GM23338 (cell line): ENCODE measurements around the gene ACADS. TPM values are rescaled to one million over a fixed set of nuclear protein-coding genes. Genes with fewer than 3 reads are reported as not detected.

ENCODE experiments used
- ATAC-seq: fragments of 200-7000 bp; cut with Tn5 transposase; 3 replicates; pipeline ENCODE4 v1.9.1; 2020
- DNase-seq: peaks from one replicate; pipeline ENCODE4 v3.0.0-alpha.2; 2015; ENCODE audit warnings: low spot score
- H2AFZ ChIP-seq: fragments of 200-600 bp; sonication (generic); 2 replicates; pipeline ENCODE4 v1.8.0; 2016; ENCODE audit warnings: antibody characterized with exemption, mild to moderate bottlenecking, moderate library complexity
- H3F3A ChIP-seq: fragments of 200-600 bp; sonication (generic); replicated peaks from 2 replicates; pipeline ENCODE4 v1.8.0; 2017; ENCODE audit warnings: antibody characterized with exemption, mixed run types, low read depth
- H3K27ac ChIP-seq: fragments of 200-600 bp; sonication (generic); 2 replicates; pipeline ENCODE4 v1.6.1; 2016; ENCODE audit warnings: low read depth
- H3K27me3 ChIP-seq: fragments of 200-600 bp; sonication (generic); 2 replicates; pipeline ENCODE4 v1.8.0; 2016; ENCODE audit warnings: mild to moderate bottlenecking, mixed run types, moderate library complexity; ENCODE audit not compliant: insufficient read depth
- H3K36me3 ChIP-seq: fragments of 200-600 bp; sonication (generic); 2 replicates; pipeline ENCODE4 v1.8.0; 2016; ENCODE audit warnings: mild to moderate bottlenecking; ENCODE audit not compliant: insufficient read depth
- H3K4me1 ChIP-seq: fragments of 200-600 bp; sonication (generic); 2 replicates; pipeline ENCODE4 v1.8.0; 2016; ENCODE audit warnings: mild to moderate bottlenecking, moderate library complexity; ENCODE audit not compliant: insufficient read depth
- H3K4me2 ChIP-seq: fragments of 200-600 bp; sonication (generic); 2 replicates; pipeline ENCODE4 v1.7.1; 2017; ENCODE audit warnings: mixed run types
- H3K4me3 ChIP-seq: fragments of 200-600 bp; sonication (generic); 2 replicates; pipeline ENCODE4 v1.6.1; 2016; ENCODE audit warnings: mixed run types
- H3K79me2 ChIP-seq: fragments of 200-600 bp; sonication (generic); replicated peaks from 2 replicates; pipeline ENCODE4 v1.8.0; 2017; ENCODE audit warnings: mild to moderate bottlenecking; ENCODE audit not compliant: insufficient read depth
- H3K9me2 ChIP-seq: fragments of 200-600 bp; sonication (generic); 2 replicates; pipeline ENCODE4 v1.8.0; 2017; ENCODE audit not compliant: insufficient read depth
- H4K20me1 ChIP-seq: fragments of 200-600 bp; sonication (generic); replicated peaks from 2 replicates; pipeline ENCODE4 v1.8.0; 2017; ENCODE audit warnings: mild to moderate bottlenecking; ENCODE audit not compliant: insufficient read depth
- H3K27ac Mint-ChIP-seq: 2 replicates; pipeline ENCODE4 v1.8.0; 2020; ENCODE audit warnings: inconsistent platforms, mild to moderate bottlenecking, moderate library complexity, mixed read lengths
- H3K27me3 Mint-ChIP-seq: 3 replicates; pipeline ENCODE4 v1.8.0; 2022; ENCODE audit warnings: low read depth, mild to moderate bottlenecking, moderate library complexity, mixed read lengths, inconsistent platforms; ENCODE audit not compliant: insufficient read depth, poor library complexity
- H3K36me3 Mint-ChIP-seq: 3 replicates; pipeline ENCODE4 v1.8.0; 2021; ENCODE audit warnings: low read depth, mild to moderate bottlenecking, inconsistent platforms, moderate library complexity, mixed read lengths
- H3K4me1 Mint-ChIP-seq: 3 replicates; pipeline ENCODE4 v1.8.0; 2020; ENCODE audit warnings: mild to moderate bottlenecking, inconsistent platforms, mixed read lengths
- H3K4me3 Mint-ChIP-seq: 3 replicates; pipeline ENCODE4 v1.8.0; 2021; ENCODE audit warnings: moderate library complexity, mild to moderate bottlenecking, inconsistent platforms, mixed read lengths
- H3K9me3 Mint-ChIP-seq: 3 replicates; pipeline ENCODE4 v1.8.0; 2020; ENCODE audit warnings: moderate library complexity, mild to moderate bottlenecking, inconsistent platforms, mixed read lengths
- CREB1 ChIP-seq: fragments of 250-450 bp; sonication (Bioruptor Pico); IDR thresholded peaks from 2 replicates; pipeline ENCODE4 v1.5.0; 2020; ENCODE audit warnings: low read depth, mild to moderate bottlenecking, moderate library complexity
- CTCF ChIP-seq, 2 experiments: fragments of 200-600 bp in 1 of 2; sonication (generic) in 1 of 2; conservative IDR thresholded peaks; 2 replicates each; pipeline versions ENCODE4 v1.5.1 to v1.6.1; 2016 to 2017; ENCODE audit warnings: antibody characterized with exemption in 2 of 2, low read depth in 2 of 2, mild to moderate bottlenecking in 2 of 2, moderate library complexity in 1 of 2
- ETS1 ChIP-seq: IDR thresholded peaks from 2 replicates; pipeline ENCODE4 v1.6.1; 2016; ENCODE audit warnings: antibody characterized with exemption
- EZH2 ChIP-seq: fragments of 200-600 bp; sonication (generic); IDR thresholded peaks from one replicate; pipeline ENCODE4 v1.8.0; 2017; ENCODE audit warnings: antibody characterized with exemption, mild to moderate bottlenecking, low read depth; ENCODE audit not compliant: unreplicated experiment
- EZH2phosphoT487 ChIP-seq: fragments of 200-600 bp; sonication (generic); IDR thresholded peaks from one replicate; pipeline ENCODE4 v1.8.1; 2018; ENCODE audit warnings: antibody characterized with exemption; ENCODE audit not compliant: unreplicated experiment
- JUNB ChIP-seq: IDR thresholded peaks from one replicate; pipeline ENCODE4 v1.6.1; 2016; ENCODE audit warnings: antibody characterized with exemption; ENCODE audit not compliant: unreplicated experiment
- NANOG ChIP-seq: IDR thresholded peaks from 2 replicates; pipeline ENCODE4 v1.6.1; 2016; ENCODE audit warnings: antibody characterized with exemption, borderline replicate concordance
- POLR2AphosphoS5 ChIP-seq: IDR thresholded peaks from 2 replicates; pipeline ENCODE4 v1.6.1; 2016; ENCODE audit warnings: antibody characterized with exemption, low read depth
- REST ChIP-seq: IDR thresholded peaks from one replicate; pipeline ENCODE4 v1.6.1; 2018; ENCODE audit warnings: antibody characterized with exemption; ENCODE audit not compliant: unreplicated experiment
- STAT1 ChIP-seq: IDR thresholded peaks from one replicate; pipeline ENCODE4 v1.6.1; 2016; ENCODE audit warnings: antibody characterized with exemption; ENCODE audit not compliant: unreplicated experiment
- ZNF114 ChIP-seq: fragments of 250-450 bp; sonication (Bioruptor Pico); IDR thresholded peaks from 2 replicates; pipeline ENCODE4 v1.5.0; 2020; ENCODE audit warnings: mild to moderate bottlenecking, moderate library complexity
- ZNF331 ChIP-seq: fragments of 250-450 bp; sonication (Bioruptor Pico); IDR thresholded peaks from 2 replicates; pipeline ENCODE4 v1.5.0; 2020; ENCODE audit warnings: low read depth, mild to moderate bottlenecking, moderate library complexity
- ZNF462 ChIP-seq: fragments of 250-450 bp; sonication (Bioruptor Pico); IDR thresholded peaks from 2 replicates; pipeline ENCODE4 v1.5.0; 2020; ENCODE audit warnings: mild to moderate bottlenecking, moderate library complexity
- polyA plus RNA-seq: library from polyadenylated mRNA; unstranded; fragments of >200 nt; fragmentation: Nextera tagmentation; extraction: Ambion mirVana; gene quantifications from 2 replicates; pipeline ENCODE4 v1.2.1, GENCODE V29; 2016
- total RNA-seq: library from RNA; depleted of rRNA; stranded (reverse); fragments of >200 nt; shearing (Covaris generic); gene quantifications from 2 replicates; pipeline ENCODE4 v1.2.3, GENCODE V29; 2014

ACADS gene
- total and polyA plus RNA-seq, 2 experiments from 2014 or later = 3.1 to 5.7 TPM

- H3K4me1 Mint-ChIP-seq = peaks cover 43% of the 10 kb centered on the region
- no peak overlapping the region for H3K27ac ChIP-seq
- H3K27ac Mint-ChIP-seq = peak overlapping the region; percentile 70
- H3K4me1 ChIP-seq = peaks cover 44% of the 10 kb centered on the region
- H2AFZ ChIP-seq = peak overlapping the region; percentile 28; the same call in 1 of the 2 replicates
- no peaks in the 10 kb centered on the region for H3K36me3 ChIP-seq
- no peaks in the 10 kb centered on the region for H3K9me3 Mint-ChIP-seq
- peaks cover 18% of the 10 kb centered on the region for H3F3A ChIP-seq
- peaks cover 38% of the 10 kb centered on the region for H4K20me1 ChIP-seq
- no peaks in the 10 kb centered on the region for H3K27me3 Mint-ChIP-seq
- no peaks in the 10 kb centered on the region for H3K9me2 ChIP-seq
- H3K79me2 ChIP-seq = peaks cover 55% of the 10 kb centered on the region
- peak overlapping the region; percentile 94 for H3K4me3 Mint-ChIP-seq
- H3K27me3 ChIP-seq = no peaks in the 10 kb centered on the region
- peak; percentile 3; the same call in 2 of the 3 replicates for ATAC-seq
- no peaks in the 10 kb centered on the region; the same call in 2 of the 3 replicates for H3K36me3 Mint-ChIP-seq
- DNase-seq = peak; percentile 58
- peak overlapping the region; percentile 95 for H3K4me2 ChIP-seq
- H3K4me3 ChIP-seq = peak overlapping the region; percentile 99
- TF ChIP-seq EZH2 (no peak), ZNF331 (CRISPR knock-in tag) (no peak), ETS1 (no peak), EZH2phosphoT487 (no peak), JUNB (no peak), ZNF114 (no peak), NANOG (no peak), POLR2AphosphoS5 (no peak), REST (no peak), CREB1 (CRISPR knock-in tag) (no peak), ZNF462 (CRISPR knock-in tag) (no peak), CTCF (conservative IDR thresholded peaks at IDR 0.05; ENCODE audit: low read depth in 2 of 2) (no peak), STAT1 (no peak)
Observed at GRCh38 chr12:120687578-120688289, 37.9 kb upstream of the ACADS start.
